Measurements from ENCODE around the gene WAPL. TPM values are rescaled to one million over a fixed set of nuclear protein-coding genes. Genes with fewer than 3 reads are reported as not detected.

The WAPL gene
- total and polyA plus RNA-seq, 2 experiments from 2014 or later: 15.2 to 27.9 TPM

DNA sequence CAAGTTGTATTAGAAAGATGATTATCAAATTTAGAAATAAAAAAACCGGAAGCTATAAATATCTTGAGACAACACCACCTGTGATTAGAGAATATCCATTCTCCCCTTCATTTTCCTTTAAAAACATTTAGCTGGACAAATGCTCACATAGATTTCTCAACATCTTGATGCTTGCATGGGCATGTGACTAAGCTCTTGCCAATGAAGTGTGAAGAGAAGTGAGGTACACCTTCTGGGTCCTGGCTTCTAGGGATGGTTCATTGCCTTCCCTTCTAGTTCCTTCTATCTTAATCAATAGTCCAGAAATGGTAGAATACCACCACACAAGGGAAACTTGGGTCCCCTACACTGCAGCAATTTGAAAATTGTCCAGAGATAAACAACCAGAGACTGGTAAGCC, 41.0 kb downstream of the WAPL start:
- H3K27ac ChIP-seq: no peak overlapping the region
- TF ChIP-seq, protein P1, sequence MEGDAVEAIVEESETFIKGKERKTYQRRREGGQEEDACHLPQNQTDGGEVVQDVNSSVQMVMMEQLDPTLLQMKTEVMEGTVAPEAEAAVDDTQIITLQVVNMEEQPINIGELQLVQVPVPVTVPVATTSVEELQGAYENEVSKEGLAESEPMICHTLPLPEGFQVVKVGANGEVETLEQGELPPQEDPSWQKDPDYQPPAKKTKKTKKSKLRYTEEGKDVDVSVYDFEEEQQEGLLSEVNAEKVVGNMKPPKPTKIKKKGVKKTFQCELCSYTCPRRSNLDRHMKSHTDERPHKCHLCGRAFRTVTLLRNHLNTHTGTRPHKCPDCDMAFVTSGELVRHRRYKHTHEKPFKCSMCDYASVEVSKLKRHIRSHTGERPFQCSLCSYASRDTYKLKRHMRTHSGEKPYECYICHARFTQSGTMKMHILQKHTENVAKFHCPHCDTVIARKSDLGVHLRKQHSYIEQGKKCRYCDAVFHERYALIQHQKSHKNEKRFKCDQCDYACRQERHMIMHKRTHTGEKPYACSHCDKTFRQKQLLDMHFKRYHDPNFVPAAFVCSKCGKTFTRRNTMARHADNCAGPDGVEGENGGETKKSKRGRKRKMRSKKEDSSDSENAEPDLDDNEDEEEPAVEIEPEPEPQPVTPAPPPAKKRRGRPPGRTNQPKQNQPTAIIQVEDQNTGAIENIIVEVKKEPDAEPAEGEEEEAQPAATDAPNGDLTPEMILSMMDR (IDR thresholded peaks at IDR 0.05; ENCODE audit: low read depth, low read length): no peak
- DNase-seq (ENCODE audit: low read depth in 1 of 2, low spot score in 1 of 2): no peak
- H3K36me3 ChIP-seq: peaks cover 16% of the 10 kb centered on the region
- H3K9me3 ChIP-seq (ENCODE audit: low read depth): no peaks in the 10 kb centered on the region
- no peak overlapping the region for H3K4me3 ChIP-seq
- H3K27me3 ChIP-seq: no peaks in the 10 kb centered on the region
- H3K4me1 ChIP-seq (ENCODE audit: low read depth): no peaks in the 10 kb centered on the region

DNA sequence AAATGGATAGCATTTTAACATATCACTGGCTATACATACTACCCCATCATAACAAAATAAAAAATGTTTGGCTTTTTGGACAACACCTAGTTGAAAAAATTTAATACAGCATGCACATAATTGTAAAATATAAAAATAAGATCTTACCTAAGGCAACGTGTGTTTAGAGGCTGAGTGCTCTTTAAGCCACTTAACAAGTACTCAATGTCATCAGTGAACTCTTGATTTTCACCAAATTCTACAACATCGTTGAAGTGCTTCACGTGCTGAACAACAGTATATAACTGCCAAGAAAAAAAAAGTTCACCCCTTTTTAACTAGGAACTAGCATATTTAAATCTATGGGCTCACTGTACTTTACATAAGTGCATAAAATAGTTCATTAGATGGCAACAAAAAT, 49.5 kb downstream of the WAPL start:
- no peaks in the 10 kb centered on the region for H3K27me3 ChIP-seq
- H3K27ac ChIP-seq: no peak overlapping the region
- H3K9me3 ChIP-seq (ENCODE audit: low read depth): no peaks in the 10 kb centered on the region
- peaks cover 7% of the 10 kb centered on the region for H3K4me1 ChIP-seq (ENCODE audit: low read depth)
- H3K4me3 ChIP-seq: no peak overlapping the region
- DNase-seq (ENCODE audit: low read depth in 1 of 2, low spot score in 1 of 2): no peak
- peaks cover 35% of the 10 kb centered on the region for H3K36me3 ChIP-seq
- TF ChIP-seq, protein P1 (IDR thresholded peaks at IDR 0.05; ENCODE audit: low read depth, low read length): no peak

DNA sequence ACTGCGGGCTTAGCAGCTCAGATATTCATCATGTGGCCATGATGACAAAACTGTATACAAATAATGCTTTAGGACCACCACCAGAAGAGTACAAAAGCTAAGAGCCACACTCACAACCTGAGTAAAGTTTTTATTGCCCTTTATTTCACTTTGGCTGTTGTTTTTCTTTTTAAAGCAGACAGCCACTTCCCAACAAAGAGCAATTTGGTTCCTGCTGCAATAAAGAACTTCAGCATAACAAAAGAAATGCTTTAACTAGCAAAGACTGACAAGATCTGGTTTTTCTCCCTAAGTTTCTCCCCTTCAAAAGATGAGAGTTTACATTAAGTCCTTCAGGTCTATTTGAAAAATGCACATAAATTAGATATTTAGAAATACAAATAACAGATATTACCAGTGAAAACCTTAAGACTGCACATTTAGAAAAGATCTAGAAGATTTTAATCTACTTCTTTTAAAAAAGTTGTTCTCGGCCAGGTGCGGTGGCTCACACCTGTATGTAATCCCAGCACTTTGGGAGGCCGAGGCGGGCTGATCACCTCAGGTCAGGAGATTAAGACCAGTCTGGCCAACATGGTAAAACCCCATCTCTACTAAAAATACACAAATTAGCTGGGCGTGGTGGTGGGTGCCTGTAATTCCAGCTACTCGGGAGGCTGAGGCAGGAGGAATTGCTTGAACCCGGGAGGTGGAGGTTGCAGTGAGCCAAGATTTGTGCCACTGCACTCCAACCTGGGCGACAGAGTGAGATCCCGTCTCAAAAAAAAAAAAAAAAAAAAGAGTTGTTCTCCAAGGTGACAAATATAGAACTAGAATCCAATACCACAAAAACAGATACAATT, 59.4 kb downstream of the WAPL start:
- DNase-seq (ENCODE audit: low read depth in 1 of 2, low spot score in 1 of 2): no peak

DNA sequence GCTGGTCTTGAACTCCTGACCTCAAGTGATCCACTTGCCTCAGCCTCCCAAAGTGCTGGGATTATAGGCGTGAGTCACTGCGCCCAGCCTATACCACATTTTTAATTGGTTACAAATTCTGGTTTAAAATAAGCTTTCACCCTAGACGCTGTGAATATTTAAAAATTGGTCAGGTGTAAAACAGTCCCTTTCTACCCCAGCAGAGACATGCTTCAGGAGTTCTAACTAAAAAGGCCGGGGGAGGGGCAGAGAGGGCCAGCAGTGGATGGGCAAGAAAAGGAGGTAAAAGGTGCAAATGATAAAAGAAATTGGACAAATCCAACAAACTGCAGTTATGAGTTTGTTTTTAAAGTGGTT, 70.0 kb downstream of the WAPL start:
- Histone ChIP-seq H3K27me3 (no peaks in the 10 kb centered on the region), H3K36me3 (peaks cover 53% of the 10 kb centered on the region), H3K4me3 (no peak overlapping the region), H3K27ac (no peak overlapping the region), H3K4me1 (ENCODE audit: low read depth) (no peaks in the 10 kb centered on the region), H3K9me3 (ENCODE audit: low read depth) (no peaks in the 10 kb centered on the region)
- DNase-seq (ENCODE audit: low read depth in 1 of 2, low spot score in 1 of 2): no peak
- TF ChIP-seq, protein P1 (IDR thresholded peaks at IDR 0.05; ENCODE audit: low read depth, low read length): no peak

More for the DNA sequence above, 59.4 kb downstream of the WAPL start:
- Histone ChIP-seq H3K4me1 (ENCODE audit: low read depth) (peaks cover 3% of the 10 kb centered on the region), H3K9me3 (ENCODE audit: low read depth) (no peaks in the 10 kb centered on the region), H3K4me3 (no peak overlapping the region), H3K27ac (no peak overlapping the region), H3K36me3 (peaks cover 67% of the 10 kb centered on the region), H3K27me3 (no peaks in the 10 kb centered on the region)
- TF ChIP-seq, protein P1 (IDR thresholded peaks at IDR 0.05; ENCODE audit: low read depth, low read length): no peak

DNA sequence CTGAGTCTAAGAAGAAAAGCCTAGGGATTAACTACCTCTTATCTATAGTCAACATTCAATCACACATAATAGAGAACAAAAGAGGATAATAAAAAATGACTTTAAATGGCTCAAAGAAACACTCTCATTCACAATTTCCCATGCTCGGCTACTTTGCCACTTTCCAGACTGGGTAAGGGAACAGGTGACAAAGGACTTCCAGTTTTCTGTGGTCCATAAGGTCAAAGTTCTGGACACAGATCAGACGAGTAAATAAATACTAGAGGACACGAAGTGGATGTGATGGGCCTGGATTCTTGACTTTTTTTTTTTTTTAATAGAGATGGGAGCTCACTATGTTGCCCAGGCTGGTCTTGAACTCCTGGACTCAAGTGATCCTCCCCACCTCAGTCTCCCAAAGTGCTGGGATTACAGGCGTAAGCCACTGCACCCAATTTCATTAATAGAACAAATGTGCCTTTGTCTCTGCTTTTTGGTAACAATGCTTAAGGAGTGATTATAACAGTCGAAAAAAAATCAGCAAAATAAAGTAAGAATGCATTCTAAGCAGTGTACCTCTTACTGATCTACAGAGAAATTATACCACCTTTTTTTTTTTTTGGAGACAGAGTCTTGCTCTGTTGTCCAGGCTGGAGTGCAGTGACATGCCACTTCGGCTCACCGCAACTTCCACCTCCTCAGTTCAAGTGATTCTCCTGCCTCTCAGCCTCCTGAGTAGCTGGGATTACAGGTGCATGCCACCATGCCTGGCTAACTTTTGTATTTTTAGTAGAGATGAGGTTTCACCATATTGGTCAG, 70.6 kb downstream of the WAPL start:
- no peak for DNase-seq (ENCODE audit: low read depth in 1 of 2, low spot score in 1 of 2)
- no peaks in the 10 kb centered on the region for H3K27me3 ChIP-seq
- H3K36me3 ChIP-seq: peaks cover 58% of the 10 kb centered on the region
- no peak overlapping the region for H3K4me3 ChIP-seq
- no peak overlapping the region for H3K27ac ChIP-seq
- no peaks in the 10 kb centered on the region for H3K4me1 ChIP-seq (ENCODE audit: low read depth)
- H3K9me3 ChIP-seq (ENCODE audit: low read depth): no peaks in the 10 kb centered on the region
- TF ChIP-seq, protein P1 (IDR thresholded peaks at IDR 0.05; ENCODE audit: low read depth, low read length): no peak

Measured in cardiac muscle cell (in vitro differentiated cells and primary cell).